SK-N-MC (cell line): Measurements from ENCODE around the gene C12orf56.

ENCODE experiments used
- EZH2 ChIP-seq: fragments of 200-600 bp; sonication (generic); IDR thresholded peaks from one replicate; pipeline ENCODE4 v1.6.1; 2017; ENCODE audit warnings: antibody characterized with exemption
- POLR2AphosphoS5 ChIP-seq: IDR thresholded peaks from 2 replicates; pipeline ENCODE4 v1.6.1; 2012; ENCODE audit warnings: mild to moderate bottlenecking, low read depth, low read length, borderline replicate concordance

- TF ChIP-seq EZH2 (no peak), POLR2AphosphoS5 (no peak)
Measured at GRCh38 chr12:64219145-64219544, 171.4 kb downstream of the C12orf56 start.
